Common myeloid progenitor, CD34-positive (primary cell): Measurements from ENCODE around the gene CCP110.

Source experiments
- CTCF ChIA-PET: fragments of 350-600 bp; sonication (Branson Sonifier 250); formaldehyde crosslinking; loops from one replicate; lab custom pipeline; 2021; ENCODE audit warnings: antibody characterized with exemption; lab: Charles Lee
- POLR2A ChIA-PET: fragments of 350-600 bp; sonication (Branson Sonifier 250); formaldehyde crosslinking; loops from one replicate; lab custom pipeline; 2021; ENCODE audit warnings: antibody characterized with exemption; lab: Charles Lee
- DNase-seq, 3 donors: peaks; one replicate each; pipeline versions ENCODE4 v3.0.0 to v3.0.0-alpha.2; 2013
- H3K27ac ChIP-seq, 2 experiments: 1 replicate in 1 of 2; 2 replicates in 1 of 2; pipeline ENCODE4 v1.7.0; 2013; ENCODE audit warnings: inconsistent platforms in 2 of 2, low read length in 2 of 2, mild to moderate bottlenecking in 2 of 2, low read depth in 1 of 2, moderate library complexity in 1 of 2; ENCODE audit not compliant: severe bottlenecking in 2 of 2, insufficient read depth in 1 of 2, poor library complexity in 1 of 2
- H3K27me3 ChIP-seq, 5 experiments: replicated peaks in 2 of 5; 1 replicate in 3 of 5; 2 replicates in 2 of 5; pipeline versions ENCODE4 v1.6.1 to v1.7.0; 2013; ENCODE audit warnings: low read length in 4 of 5, mild to moderate bottlenecking in 2 of 5, moderate library complexity in 2 of 5, inconsistent platforms in 1 of 5; ENCODE audit not compliant: insufficient read depth in 5 of 5, control insufficient read depth in 4 of 5
- H3K36me3 ChIP-seq, 4 experiments: 1 replicate in 2 of 4; 2 replicates in 2 of 4; pipeline versions ENCODE4 v1.6.1 to v1.7.0; 2013; ENCODE audit warnings: low read length in 3 of 4, control low read depth in 1 of 4, mild to moderate bottlenecking in 1 of 4; ENCODE audit not compliant: control insufficient read depth in 4 of 4, insufficient read depth in 4 of 4
- H3K4me1 ChIP-seq, 4 experiments: 1 replicate in 3 of 4; 2 replicates in 1 of 4; pipeline versions ENCODE4 v1.6.1 to v1.7.1; 2013; ENCODE audit warnings: low read length in 3 of 4, mild to moderate bottlenecking in 3 of 4, control low read depth in 1 of 4, inconsistent platforms in 1 of 4, moderate library complexity in 1 of 4; ENCODE audit not compliant: control insufficient read depth in 4 of 4, insufficient read depth in 4 of 4; ENCODE audit errors: control extremely low read depth in 1 of 4
- H3K4me3 ChIP-seq, 7 experiments: 1 replicate in 4 of 7; 2 replicates in 3 of 7; pipeline versions ENCODE4 v1.5.1 to v1.7.0; 2013; ENCODE audit warnings: mild to moderate bottlenecking in 7 of 7, low read length in 6 of 7, moderate library complexity in 6 of 7, inconsistent platforms in 2 of 7, low read depth in 2 of 7, control low read depth in 1 of 7; ENCODE audit not compliant: insufficient read depth in 4 of 7, control insufficient read depth in 1 of 7; ENCODE audit errors: extremely low read depth in 1 of 7
- H3K9me3 ChIP-seq, 5 experiments: 1 replicate in 4 of 5; 2 replicates in 1 of 5; pipeline versions ENCODE4 v1.6.1 to v1.7.1; 2013; ENCODE audit warnings: low read length in 4 of 5, mild to moderate bottlenecking in 2 of 5, inconsistent platforms in 1 of 5, low read depth in 1 of 5, moderate library complexity in 1 of 5; ENCODE audit not compliant: control insufficient read depth in 4 of 5, insufficient read depth in 2 of 5; ENCODE audit errors: control extremely low read depth in 1 of 5
- WGBS: methylation state at CpG from one replicate; pipeline ENCODE4 v1.1.5; 2013; ENCODE audit not compliant: insufficient coverage; 5-methylcytosine and 5-hydroxymethylcytosine counted together

Gene CCP110

GRCh38 chr16:19573997-19574396 lies 50.3 kb downstream of the CCP110 start:
- no peak overlapping the region for H3K27ac ChIP-seq
- no peak overlapping the region for H3K4me3 ChIP-seq
- 100% methylated on average over 8 of the region's 9 CpGs for WGBS
- H3K9me3 ChIP-seq = no peaks in the 10 kb centered on the region
- POLR2A ChIA-PET = no interaction called here
- H3K27me3 ChIP-seq = no peaks in the 10 kb centered on the region
- CTCF ChIA-PET = interaction anchor here (0.9 to 1.0 kb wide), 2 partner anchors 9 to 10 kb away, joined by 3 read pairs; no protein-coding TSS in a partner anchor
- peaks cover 0 to 4% (median 0%) of the 10 kb centered on the region in 4 experiments for H3K4me1 ChIP-seq
- DNase-seq = no peak
- H3K36me3 ChIP-seq = peaks cover 13 to 67% (median 51%) of the 10 kb centered on the region in 4 experiments

DNA sequence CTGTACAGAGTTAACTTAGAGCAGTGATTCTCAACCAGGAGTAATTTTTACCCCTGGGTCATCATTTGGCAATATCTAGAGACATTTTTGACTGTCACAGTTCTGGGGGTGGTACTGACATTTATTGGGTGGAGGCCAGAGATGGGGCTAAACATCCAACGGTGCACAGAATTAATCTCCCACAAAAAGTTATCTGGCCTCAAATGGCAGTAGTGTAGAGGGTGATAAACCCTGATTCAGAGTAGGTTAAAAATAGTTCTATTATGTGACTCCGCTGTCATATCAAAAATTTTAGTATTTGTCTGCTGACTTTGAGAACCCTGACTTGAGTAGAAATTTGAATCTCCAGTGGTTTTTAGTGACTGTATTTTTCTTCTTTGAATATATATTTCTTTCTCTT lies 50.9 kb downstream of the CCP110 start:
- WGBS = 100% methylated on average over 1 of the region's 2 CpGs
- CTCF ChIA-PET = no interaction called here

GRCh38 chr16:19578378-19578971 lies 54.7 kb downstream of the CCP110 start:
- POLR2A ChIA-PET = no interaction called here
- 89% methylated on average over 8 of the region's 10 CpGs for WGBS
- peaks cover 0 to 4% (median 0%) of the 10 kb centered on the region in 4 experiments for H3K4me1 ChIP-seq
- CTCF ChIA-PET = interaction anchor here (0.7 to 2.2 kb wide), 2 partner anchors 11 to 21 kb away, joined by 3 to 8 read pairs; no protein-coding TSS in a partner anchor
- H3K4me3 ChIP-seq = no peak overlapping the region
- no peak overlapping the region for H3K27ac ChIP-seq
- no peaks in the 10 kb centered on the region for H3K27me3 ChIP-seq
- peaks cover 25 to 81% (median 62%) of the 10 kb centered on the region in 4 experiments for H3K36me3 ChIP-seq
- H3K9me3 ChIP-seq = peaks cover 0 to 10% (median 5%) of the 10 kb centered on the region in 5 experiments
- no peak for DNase-seq

More for the DNA sequence above, 50.9 kb downstream of the CCP110 start:
- H3K27me3 ChIP-seq = no peaks in the 10 kb centered on the region
- H3K9me3 ChIP-seq = no peaks in the 10 kb centered on the region
- H3K4me3 ChIP-seq = no peak overlapping the region
- DNase-seq = no peak
- POLR2A ChIA-PET = no interaction called here
- no peak overlapping the region for H3K27ac ChIP-seq
- peaks cover 0 to 4% (median 0%) of the 10 kb centered on the region in 4 experiments for H3K4me1 ChIP-seq
- peaks cover 13 to 66% (median 51%) of the 10 kb centered on the region in 4 experiments for H3K36me3 ChIP-seq

DNA sequence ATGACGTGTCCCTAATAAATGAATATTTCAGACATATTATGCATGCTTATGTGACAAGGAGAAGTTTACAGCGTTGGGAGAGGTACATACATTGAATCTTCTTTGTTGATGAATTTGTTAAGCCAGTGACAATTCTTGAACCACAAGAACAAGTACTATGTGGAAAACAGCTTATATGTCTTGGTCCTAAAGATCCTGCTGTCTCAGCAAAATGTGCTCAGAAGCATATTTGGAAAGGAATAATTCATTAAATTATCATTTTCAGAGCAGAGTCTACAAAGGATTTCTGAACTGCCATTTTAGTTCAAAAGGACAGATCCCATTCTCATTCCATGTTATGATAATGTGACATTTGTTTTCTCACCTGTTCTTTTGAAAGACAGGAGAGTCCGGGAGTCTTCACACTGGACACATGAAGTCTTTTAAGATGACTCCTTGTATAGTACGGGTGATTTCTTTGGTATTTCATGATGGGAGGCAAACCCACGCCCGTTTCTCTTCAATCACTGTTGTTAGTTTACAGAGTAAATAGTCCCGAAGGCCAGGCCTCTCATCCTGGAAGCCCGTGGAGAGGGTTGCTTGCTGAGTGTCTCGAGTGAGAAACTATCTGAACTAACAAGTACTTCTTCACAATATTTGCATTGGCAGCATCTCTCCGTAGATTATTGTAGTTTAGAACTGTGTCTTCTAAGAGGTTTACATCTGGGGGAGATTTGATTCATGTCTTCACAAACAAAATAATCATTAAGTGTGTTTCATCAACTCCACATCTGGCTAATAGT lies 58.5 kb downstream of the CCP110 start:
- no peak overlapping the region for H3K27ac ChIP-seq
- 100% methylated on average over 4 of the region's 10 CpGs for WGBS
- peaks cover 21 to 73% (median 51%) of the 10 kb centered on the region in 4 experiments for H3K36me3 ChIP-seq
- no peak overlapping the region for H3K4me3 ChIP-seq
- DNase-seq = no peak
- peaks cover 0 to 10% (median 5%) of the 10 kb centered on the region in 5 experiments for H3K9me3 ChIP-seq
- CTCF ChIA-PET = interaction anchor here (0.8 to 1.8 kb wide), 4 partner anchors 11 to 27 kb away, joined by 3 to 5 read pairs (median 3); partner anchors contain the start of gene VPS35L
- H3K4me1 ChIP-seq = no peaks in the 10 kb centered on the region
- no peaks in the 10 kb centered on the region for H3K27me3 ChIP-seq
- POLR2A ChIA-PET = interaction anchor here (0.7 kb wide), 1 partner anchor 19 kb away, joined by 12 read pairs; no protein-coding TSS in a partner anchor

- ChIA-PET POLR2A (no interaction called here), CTCF (interaction anchor here (0.8 to 1.8 kb wide), 10 partner anchors 10 to 303 kb away, joined by 3 to 6 read pairs (median 4); no protein-coding TSS in a partner anchor)
- H3K27ac ChIP-seq = no peak overlapping the region
- peaks cover 18 to 60% (median 39%) of the 10 kb centered on the region in 4 experiments for H3K36me3 ChIP-seq
- H3K4me1 ChIP-seq = no peaks in the 10 kb centered on the region
- peaks cover 0 to 10% (median 5%) of the 10 kb centered on the region in 5 experiments for H3K9me3 ChIP-seq
- DNase-seq = peak; percentile 20 to 48 (median 45)
- no peak overlapping the region for H3K4me3 ChIP-seq
- 20% methylated on average over 2 of the region's 5 CpGs for WGBS
- no peaks in the 10 kb centered on the region for H3K27me3 ChIP-seq
These were observed 60.0 kb downstream of the CCP110 start for GRCh38 chr16:19583665-19584300.

DNA sequence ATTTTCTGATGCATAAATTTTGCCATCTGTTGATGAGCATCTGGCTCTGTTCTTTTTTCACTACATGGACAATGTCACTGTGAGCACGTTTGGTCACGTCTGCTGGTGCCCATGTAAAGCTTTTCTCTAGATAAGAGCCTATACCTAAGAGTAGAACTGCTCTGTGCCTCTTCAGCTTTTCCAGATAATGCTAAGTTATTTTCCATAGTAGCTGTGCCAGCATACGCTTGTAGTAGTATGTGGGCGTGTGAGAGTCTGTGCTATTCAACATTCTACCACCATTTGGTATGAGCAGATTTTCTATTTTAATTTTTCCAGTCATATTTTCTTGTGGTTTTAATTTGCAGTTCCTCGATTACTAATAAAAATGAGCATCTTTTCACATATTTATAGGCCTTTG lies 64.9 kb downstream of the CCP110 start:
- WGBS = 100% methylated on average over 2 of the region's 5 CpGs
- peaks cover 8 to 43% (median 28%) of the 10 kb centered on the region in 4 experiments for H3K36me3 ChIP-seq
- no peaks in the 10 kb centered on the region for H3K4me1 ChIP-seq
- CTCF ChIA-PET = interaction anchor here (1.9 kb wide), 1 partner anchor 8 kb away, joined by 6 read pairs; no protein-coding TSS in a partner anchor
- no peak overlapping the region for H3K27ac ChIP-seq
- no peak for DNase-seq
- H3K4me3 ChIP-seq = no peak overlapping the region
- POLR2A ChIA-PET = no interaction called here
- H3K27me3 ChIP-seq = no peaks in the 10 kb centered on the region
- no peaks in the 10 kb centered on the region for H3K9me3 ChIP-seq
